A673 (cell line): ENCODE data around the gene OR5B12.

Experiments
- CTCF ChIP-seq: fragments of 300-800, 200-600 bp; sonication (generic); conservative IDR thresholded peaks from 2 replicates; pipeline ENCODE4 v1.5.1; 2017; ENCODE audit warnings: low read depth, mild to moderate bottlenecking, antibody characterized with exemption, low read length, moderate library complexity, mixed read lengths
- EZH2 ChIP-seq: fragments of 200-600 bp; sonication (generic); IDR thresholded peaks from 2 replicates; pipeline ENCODE4 v1.6.1; 2017; ENCODE audit warnings: borderline replicate concordance, low read depth, mild to moderate bottlenecking, mixed read lengths, antibody characterized with exemption, low read length; ENCODE audit not compliant: poor library complexity, severe bottlenecking

DNA sequence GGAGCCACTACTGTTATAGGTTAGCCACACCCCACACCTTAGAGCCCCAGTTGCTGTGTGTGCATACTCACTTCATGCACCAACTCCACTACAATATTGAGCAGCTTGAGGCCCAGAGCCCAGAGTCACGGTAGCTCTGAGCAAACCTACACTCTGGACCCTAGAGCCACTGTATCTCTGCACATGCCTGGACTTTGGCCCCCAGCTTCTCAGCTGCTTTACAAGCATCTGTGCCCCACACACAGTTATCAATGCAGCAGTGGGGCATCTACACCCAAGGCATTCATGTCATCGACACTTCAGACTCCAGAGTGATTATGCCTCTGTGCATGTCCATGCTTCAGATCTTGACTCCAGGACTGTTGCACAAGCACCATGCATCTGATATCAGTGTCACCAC is 2.3 kb upstream of the OR5B12 start:
- no peak for TF ChIP-seq CTCF
- no peak for TF ChIP-seq EZH2
